Activated CD4-positive, alpha-beta T cell treated with anti-CD3 and anti-CD28 coated beads, Interleukin-2, amount 50 U/mL, for 16 hours (primary cell): ENCODE results near the gene ABCG1.

Experiments
- DNase-seq: peaks from one replicate; pipeline ENCODE4 v3.0.0-alpha.2; 2020

The ABCG1 gene

GRCh38 chr21:42272984-42273600 is 54.2 kb downstream of the ABCG1 start:
- no peak for DNase-seq

- no peak for DNase-seq
Measured at GRCh38 chr21:42276076-42276475, 57.1 kb downstream of the ABCG1 start.

- no peak for DNase-seq
Measured at GRCh38 chr21:42276526-42277154, 57.7 kb downstream of the ABCG1 start.

GRCh38 chr21:42277593-42277992 is 58.7 kb downstream of the ABCG1 start:
- DNase-seq, result no peak

GRCh38 chr21:42278451-42279149 is 59.7 kb downstream of the ABCG1 start:
- no peak for DNase-seq

- DNase-seq, result no peak
Measured at GRCh38 chr21:42279341-42279871, 60.5 kb downstream of the ABCG1 start.

- no peak for DNase-seq
Measured at GRCh38 chr21:42279888-42280287, 60.9 kb downstream of the ABCG1 start.

- no peak for DNase-seq
Measured at GRCh38 chr21:42280356-42281180, 61.6 kb downstream of the ABCG1 start.

GRCh38 chr21:42281181-42281680 is 62.3 kb downstream of the ABCG1 start:
- no peak for DNase-seq

- DNase-seq, result no peak
Measured at GRCh38 chr21:42282021-42282420, 63.1 kb downstream of the ABCG1 start.

GRCh38 chr21:42282715-42283114 is 63.8 kb downstream of the ABCG1 start:
- no peak for DNase-seq

GRCh38 chr21:42285569-42286245 is 66.8 kb downstream of the ABCG1 start:
- no peak for DNase-seq

- DNase-seq, result no peak
Measured at GRCh38 chr21:42286416-42286815, 67.5 kb downstream of the ABCG1 start.

- DNase-seq, result no peak
Measured at GRCh38 chr21:42287193-42288083, 68.5 kb downstream of the ABCG1 start.

- no peak for DNase-seq
Measured at GRCh38 chr21:42288962-42289361, 70.0 kb downstream of the ABCG1 start.

GRCh38 chr21:42289926-42290325 is 71.0 kb downstream of the ABCG1 start:
- no peak for DNase-seq

- no peak for DNase-seq
Measured at GRCh38 chr21:42290505-42290904, 71.6 kb downstream of the ABCG1 start.

- DNase-seq, result no peak
Measured at GRCh38 chr21:42291003-42291750, 72.2 kb downstream of the ABCG1 start.

- DNase-seq, result no peak
Measured at GRCh38 chr21:42291751-42292562, 73.0 kb downstream of the ABCG1 start.
